ENCODE measurements around the gene GDF9.

The GDF9 gene

GRCh38 chr5:132866342-132867045 lies at the start of gene GDF9, which contains the start of gene UQCRQ:
TSS of gene GDF9 (minus strand) at chr5:132866469. CDS start at chr5:132864533, 1,936 bp downstream.
TSS of gene UQCRQ (plus strand) at chr5:132866642. CDS start at chr5:132866882, 240 bp downstream.
- DNase-seq: peak; percentile 92

GRCh38 chr5:132915681-132916080 lies 49.4 kb upstream of the GDF9 start:
- DNase-seq: no peak

- DNase-seq: no peak
Observed at GRCh38 chr5:132909702-132910101, 43.4 kb upstream of the GDF9 start.

- DNase-seq: no peak
Observed at GRCh38 chr5:132907161-132907560, 40.9 kb upstream of the GDF9 start.

- no peak for DNase-seq
Observed at GRCh38 chr5:132905938-132906337, 39.7 kb upstream of the GDF9 start.

- DNase-seq: no peak
Observed at GRCh38 chr5:132901730-132902129, 35.5 kb upstream of the GDF9 start.

- DNase-seq: no peak
Observed at GRCh38 chr5:132901036-132901435, 34.8 kb upstream of the GDF9 start.

GRCh38 chr5:132898094-132898493 lies 31.8 kb upstream of the GDF9 start:
- DNase-seq: no peak

- no peak for DNase-seq
Observed at GRCh38 chr5:132896685-132897084, 30.4 kb upstream of the GDF9 start.

GRCh38 chr5:132895719-132896305 lies 29.5 kb upstream of the GDF9 start:
- DNase-seq: no peak

GRCh38 chr5:132890817-132891216 lies 24.5 kb upstream of the GDF9 start:
- DNase-seq: no peak

GRCh38 chr5:132889501-132889900 lies 23.2 kb upstream of the GDF9 start:
- DNase-seq: no peak

GRCh38 chr5:132887283-132887682 lies 21.0 kb upstream of the GDF9 start:
- no peak for DNase-seq

- no peak for DNase-seq
Observed at GRCh38 chr5:132886064-132886823, 20.0 kb upstream of the GDF9 start.

GRCh38 chr5:132884548-132884947 lies 18.3 kb upstream of the GDF9 start:
- no peak for DNase-seq

- peak; percentile 26 for DNase-seq
Observed at GRCh38 chr5:132883261-132883834, 17.1 kb upstream of the GDF9 start.

- no peak for DNase-seq
Observed at GRCh38 chr5:132877938-132878337, 11.7 kb upstream of the GDF9 start.

- no peak for DNase-seq
Observed at GRCh38 chr5:132877466-132877865, 11.2 kb upstream of the GDF9 start.

- DNase-seq: no peak
Observed at GRCh38 chr5:132876020-132876759, 9.9 kb upstream of the GDF9 start.

GRCh38 chr5:132873930-132874271 lies 7.6 kb upstream of the GDF9 start:
- no peak for DNase-seq

GRCh38 chr5:132873119-132873929 lies 7.1 kb upstream of the GDF9 start, which contains the start of gene LEAP2:
TSS of gene LEAP2 (plus strand) at chr5:132873668. CDS start at chr5:132873695, 27 bp downstream.
- DNase-seq: no peak

GRCh38 chr5:132872788-132873118 lies 6.5 kb upstream of the GDF9 start:
- DNase-seq: no peak

Measured in activated CD4-positive, alpha-beta T cell treated with anti-CD3 and anti-CD28 coated beads for 48 hours (primary cell).